H1 (cell line): ENCODE data around the gene NEDD9.

ENCODE experiments used
- JUND ChIP-seq: IDR thresholded peaks from 2 replicates; pipeline ENCODE4 v1.6.1; 2011; ENCODE audit warnings: mild to moderate bottlenecking, improper control_type of control experiment, low read length
- KDM5A ChIP-seq: fragments of 200-600 bp; IDR thresholded peaks from 2 replicates; pipeline ENCODE4 v1.7.1; 2012; ENCODE audit warnings: mild to moderate bottlenecking, low read length, inconsistent platforms, mixed read lengths
- ZNF274 ChIP-seq: IDR thresholded peaks from 2 replicates; pipeline ENCODE4 v1.7.0; 2012; ENCODE audit warnings: low read length, borderline replicate concordance; ENCODE audit errors: extremely low read depth
- TF ChIP-seq, protein P1 (sequence below), 3 experiments: IDR thresholded peaks; 1 replicate in 2 of 3; 2 replicates in 1 of 3; pipeline versions ENCODE4 v1.5.1 to v1.6.1; 2011; ENCODE audit warnings: low read length in 3 of 3, mild to moderate bottlenecking in 3 of 3, inconsistent platforms in 2 of 3, low read depth in 1 of 3, moderate library complexity in 1 of 3; ENCODE audit not compliant: insufficient read depth in 1 of 3; ENCODE audit errors: control extremely low read depth in 1 of 3

DNA sequence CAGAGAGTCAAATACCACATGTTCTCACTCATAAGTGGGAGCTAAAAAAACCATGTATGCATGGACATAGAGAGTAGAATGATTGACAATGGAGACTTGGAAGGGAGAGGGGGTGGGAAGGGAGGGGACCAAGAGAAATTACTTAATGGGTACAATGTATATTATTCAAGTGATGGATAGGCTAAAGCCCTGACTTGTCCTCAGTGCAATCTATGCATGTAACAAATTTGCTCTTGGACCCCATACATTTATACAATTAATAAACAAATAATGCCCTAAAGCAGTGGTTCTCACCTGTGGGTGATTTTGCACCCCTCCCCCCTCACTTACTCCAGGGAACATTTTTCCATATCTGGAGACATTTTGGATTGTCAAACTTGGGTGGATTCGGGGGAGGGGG is 33.5 kb upstream of the NEDD9 start:
- no peak for TF ChIP-seq ZNF274
- no peak for TF ChIP-seq KDM5A
- no peak for TF ChIP-seq JUND
- TF ChIP-seq, protein P1, sequence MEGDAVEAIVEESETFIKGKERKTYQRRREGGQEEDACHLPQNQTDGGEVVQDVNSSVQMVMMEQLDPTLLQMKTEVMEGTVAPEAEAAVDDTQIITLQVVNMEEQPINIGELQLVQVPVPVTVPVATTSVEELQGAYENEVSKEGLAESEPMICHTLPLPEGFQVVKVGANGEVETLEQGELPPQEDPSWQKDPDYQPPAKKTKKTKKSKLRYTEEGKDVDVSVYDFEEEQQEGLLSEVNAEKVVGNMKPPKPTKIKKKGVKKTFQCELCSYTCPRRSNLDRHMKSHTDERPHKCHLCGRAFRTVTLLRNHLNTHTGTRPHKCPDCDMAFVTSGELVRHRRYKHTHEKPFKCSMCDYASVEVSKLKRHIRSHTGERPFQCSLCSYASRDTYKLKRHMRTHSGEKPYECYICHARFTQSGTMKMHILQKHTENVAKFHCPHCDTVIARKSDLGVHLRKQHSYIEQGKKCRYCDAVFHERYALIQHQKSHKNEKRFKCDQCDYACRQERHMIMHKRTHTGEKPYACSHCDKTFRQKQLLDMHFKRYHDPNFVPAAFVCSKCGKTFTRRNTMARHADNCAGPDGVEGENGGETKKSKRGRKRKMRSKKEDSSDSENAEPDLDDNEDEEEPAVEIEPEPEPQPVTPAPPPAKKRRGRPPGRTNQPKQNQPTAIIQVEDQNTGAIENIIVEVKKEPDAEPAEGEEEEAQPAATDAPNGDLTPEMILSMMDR (IDR thresholded peaks at IDR 0.05; ENCODE audit: control extremely low read depth in 1 of 3, insufficient read depth in 1 of 3, low read depth in 1 of 3, low read length in 3 of 3), result no peak
